Vagina (tissue), 2 donors: ENCODE measurements around the gene NPSR1.

Experiments
- CTCF ChIP-seq, 3 experiments: fragments of 450-650 bp in 2 of 3; fragments of 200-600 bp in 1 of 3; sonication (generic) in 1 of 3; IDR thresholded peaks; one replicate each; pipeline ENCODE4 v1.5.1; 2017 to 2019; ENCODE audit warnings: antibody characterized with exemption in 3 of 3, mild to moderate bottlenecking in 2 of 3, moderate library complexity in 2 of 3
- POLR2A ChIP-seq, 2 donors: fragments of 450-650 bp; IDR thresholded peaks; one replicate each; pipeline ENCODE4 v1.6.1; 2017; ENCODE audit warnings: antibody characterized with exemption in 2 of 2, mild to moderate bottlenecking in 2 of 2, moderate library complexity in 2 of 2
- POLR2AphosphoS5 ChIP-seq, 2 donors: sonication (generic); formaldehyde crosslinking; IDR thresholded peaks; one replicate each; pipeline ENCODE4 v1.9.0; 2017; ENCODE audit warnings: antibody characterized with exemption in 2 of 2, mild to moderate bottlenecking in 2 of 2, low read depth in 1 of 2; ENCODE audit not compliant: insufficient read depth in 1 of 2

DNA sequence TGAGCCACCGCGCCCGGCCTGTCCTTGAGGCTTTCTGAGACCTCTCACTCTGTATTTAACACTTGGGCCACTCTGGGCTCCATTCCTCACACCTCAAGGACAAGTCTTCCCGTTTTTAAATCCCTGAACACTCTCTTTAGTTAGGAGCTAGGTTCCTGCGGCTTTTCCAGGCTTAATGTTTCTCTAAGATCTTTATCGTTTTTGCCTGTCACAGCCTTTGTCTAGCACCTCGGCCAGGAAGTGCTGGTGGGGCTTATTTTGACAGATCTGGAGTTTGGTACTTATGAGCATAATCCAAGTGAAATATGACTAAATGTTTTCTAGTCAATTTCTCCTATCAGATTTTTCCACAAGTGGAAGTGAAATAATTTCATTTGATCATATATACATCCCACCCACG lies 192.7 kb downstream of the NPSR1 start:
- TF ChIP-seq CTCF (IDR thresholded peaks at IDR 0.05) (no peak), POLR2A (IDR thresholded peaks at IDR 0.05) (no peak), POLR2AphosphoS5 (IDR thresholded peaks at IDR 0.05; ENCODE audit: insufficient read depth in 1 of 2, low read depth in 1 of 2) (no peak)
